HL-60 (cell line): ENCODE results near the gene NDUFA13.

ENCODE experiments used
- CTCF ChIP-seq: IDR thresholded peaks from one replicate; pipeline ENCODE4 v1.5.1; 2011; ENCODE audit warnings: low read length, control low read depth, inconsistent platforms; ENCODE audit not compliant: insufficient read depth
- GABPA ChIP-seq: IDR thresholded peaks from 2 replicates; pipeline ENCODE4 v1.6.1; 2012; ENCODE audit warnings: low read depth
- SPI1 ChIP-seq: IDR thresholded peaks from 2 replicates; pipeline ENCODE4 v1.6.1; 2012; ENCODE audit warnings: low read depth, mild to moderate bottlenecking, borderline replicate concordance

- TF ChIP-seq CTCF, result no peak
- no peak for TF ChIP-seq GABPA
- no peak for TF ChIP-seq SPI1
Measured at GRCh38 chr19:19548915-19549759, 33.1 kb downstream of the NDUFA13 start.
